GM12891 (cell line): ENCODE measurements around the gene PTGER4.

Experiments used
- DNase-seq: peaks from one replicate; pipeline ENCODE4 v3.0.0; 2011; ENCODE audit warnings: low spot score; ENCODE audit not compliant: insufficient read length
- FAIRE-seq: peaks from 2 replicates; lab custom pipeline; 2011; peaks lifted over from hg19 to GRCh38; lab: Jason Lieb, UNC
- PAX5 ChIP-seq: IDR thresholded peaks from 2 replicates; pipeline ENCODE4 v1.6.1; 2011; ENCODE audit warnings: low read length, moderate library complexity, mild to moderate bottlenecking; ENCODE audit not compliant: insufficient read depth, severe bottlenecking
- POLR2A ChIP-seq: IDR thresholded peaks from 2 replicates; pipeline ENCODE4 v1.6.1; 2011; ENCODE audit warnings: low read depth, low read length, control low read depth
- POLR2AphosphoS5 ChIP-seq: IDR thresholded peaks from 2 replicates; pipeline ENCODE4 v1.6.1; 2011; ENCODE audit warnings: low read depth, low read length, control low read depth
- POU2F2 ChIP-seq: IDR thresholded peaks from 2 replicates; pipeline ENCODE4 v1.6.1; 2011; ENCODE audit warnings: low read depth, mild to moderate bottlenecking, control low read depth, low read length, moderate library complexity
- SPI1 ChIP-seq: IDR thresholded peaks from 2 replicates; pipeline ENCODE4 v1.6.1; 2011; ENCODE audit warnings: low read depth, low read length, control low read depth
- TAF1 ChIP-seq: IDR thresholded peaks from 2 replicates; pipeline ENCODE4 v1.6.1; 2011; ENCODE audit warnings: low read depth, low read length, control low read depth

Gene PTGER4

DNA sequence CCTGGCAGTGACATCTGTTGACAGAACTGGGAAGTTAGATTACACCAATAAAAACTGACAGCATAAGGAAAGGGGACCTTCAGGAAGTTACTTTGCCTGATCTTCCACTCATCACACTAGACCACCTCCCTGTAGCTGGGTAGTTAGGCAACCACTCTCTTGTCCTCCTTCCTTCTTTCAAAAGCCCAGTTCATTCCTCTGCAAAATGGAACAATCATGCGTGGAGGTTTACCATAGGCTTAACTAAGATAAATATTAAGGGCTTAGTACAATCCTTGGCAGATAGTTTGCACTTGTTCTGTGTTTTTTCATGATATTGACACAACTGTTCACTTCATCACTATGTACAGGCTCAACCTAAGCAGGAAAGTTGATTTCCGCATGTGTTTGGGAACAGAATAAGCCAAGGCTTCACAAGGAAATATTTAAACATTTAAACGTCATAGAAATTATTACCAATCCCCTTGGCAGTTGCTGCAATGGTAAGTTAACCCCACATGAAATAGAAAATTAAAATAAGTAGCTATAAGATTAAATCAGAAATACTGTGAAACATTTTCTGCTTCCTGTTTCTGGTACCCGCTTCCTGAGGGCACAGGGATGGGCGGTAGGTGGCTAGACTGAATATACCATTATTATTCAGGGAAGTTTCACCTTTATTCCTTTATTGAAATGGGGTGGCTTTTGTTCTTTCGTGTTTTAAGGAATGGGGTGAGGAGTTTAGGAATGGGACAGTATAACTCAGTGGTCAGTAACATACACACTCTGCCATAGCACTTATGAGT lies 9.9 kb upstream of the PTGER4 start:
- TF ChIP-seq POU2F2: no peak
- no peak for TF ChIP-seq POLR2AphosphoS5
- TF ChIP-seq PAX5: no peak
- TF ChIP-seq SPI1: no peak
- no peak for FAIRE-seq
- no peak for DNase-seq

DNA sequence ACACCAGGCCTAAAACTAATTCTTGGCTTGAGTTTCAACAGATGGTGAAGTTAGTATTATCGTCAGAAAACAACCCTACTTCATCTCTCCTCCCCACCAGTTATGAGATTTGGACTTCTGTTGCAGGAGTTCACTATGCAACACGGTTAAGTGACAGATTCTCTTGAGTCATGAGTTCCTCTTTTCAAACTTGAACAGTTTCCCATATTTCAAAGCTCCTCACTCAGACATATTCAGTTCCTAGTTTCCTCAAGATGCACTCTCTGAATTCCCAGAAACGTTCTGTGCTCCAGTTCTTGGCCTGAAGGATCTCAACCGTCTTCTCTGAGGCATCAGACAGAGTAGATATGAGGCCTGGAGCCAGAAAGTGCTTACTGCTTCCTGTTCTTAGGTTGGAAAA lies 7.3 kb upstream of the PTGER4 start:
- FAIRE-seq (no peak), DNase-seq (no peak)
- TF ChIP-seq SPI1 (peak; percentile 81), POLR2AphosphoS5 (no peak), POLR2A (no peak)

DNA sequence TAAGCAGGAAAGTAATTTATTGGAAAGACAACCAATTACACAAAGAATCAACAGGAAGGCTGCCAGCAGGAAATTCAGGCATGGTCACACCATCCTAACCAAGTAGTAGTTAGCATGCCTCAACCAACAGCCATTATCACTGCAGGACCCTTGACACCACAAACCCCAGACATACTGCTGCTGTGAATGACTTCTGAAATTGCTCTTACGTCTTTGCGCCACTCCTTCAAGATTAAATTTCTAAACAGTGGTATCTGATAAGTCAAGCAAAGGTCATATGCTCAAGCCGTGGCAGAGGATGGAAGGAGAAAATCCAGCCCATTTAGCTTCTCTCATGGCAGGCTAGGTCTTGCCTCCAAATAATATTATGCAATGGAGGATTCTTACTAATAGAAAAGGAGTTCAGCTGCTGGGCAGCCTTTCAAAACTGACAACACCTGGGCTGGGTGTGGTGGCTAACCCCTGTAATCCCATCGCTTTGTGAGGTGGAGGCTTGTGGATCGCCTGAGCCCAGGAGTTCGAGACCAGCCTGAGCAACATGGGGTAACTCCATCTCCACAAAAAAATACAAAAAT lies 5.0 kb upstream of the PTGER4 start:
- FAIRE-seq: no peak
- no peak for DNase-seq
- TF ChIP-seq POLR2AphosphoS5: no peak
- TF ChIP-seq SPI1: no peak
- TF ChIP-seq PAX5: no peak
- no peak for TF ChIP-seq POU2F2
- no peak for TF ChIP-seq TAF1
- TF ChIP-seq POLR2A: no peak

DNA sequence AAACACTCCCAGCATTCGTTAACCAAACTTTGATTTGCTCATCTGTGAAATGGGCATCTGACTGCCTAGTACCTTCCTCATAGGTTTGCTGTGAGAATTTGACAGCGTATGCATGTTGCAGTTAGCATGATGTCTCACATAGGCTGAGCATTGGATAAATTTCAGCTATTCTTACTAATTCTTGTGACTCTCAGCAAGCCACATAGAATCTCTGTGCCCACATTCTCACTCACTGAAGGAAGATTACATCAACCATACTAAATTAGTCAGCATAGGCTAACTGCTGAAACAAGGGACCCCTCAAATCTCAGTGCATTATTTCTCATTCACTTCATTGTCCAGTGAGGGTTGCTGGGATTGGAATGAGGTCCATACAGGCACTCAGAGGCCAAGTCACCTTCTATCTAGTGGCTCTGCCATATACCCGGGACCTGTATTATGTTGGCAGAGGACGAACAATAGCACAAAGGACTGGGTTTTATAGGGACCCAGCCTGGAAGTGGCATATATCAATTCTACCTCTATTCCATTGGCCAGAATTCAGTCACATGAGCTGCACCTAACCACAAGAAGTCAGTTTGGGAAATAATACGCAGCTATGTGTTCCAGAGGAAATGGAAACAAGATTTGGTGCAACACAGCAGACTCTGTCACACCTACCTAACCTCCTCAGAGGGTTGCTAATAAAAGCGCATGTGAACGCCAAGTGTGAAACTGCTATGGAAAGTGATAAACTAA lies 4.2 kb upstream of the PTGER4 start:
- FAIRE-seq: no peak
- DNase-seq: no peak
- TF ChIP-seq SPI1 (no peak), TAF1 (no peak), POLR2AphosphoS5 (no peak), POLR2A (no peak), PAX5 (no peak), POU2F2 (no peak; the same call in 1 of the 2 replicates)

DNA sequence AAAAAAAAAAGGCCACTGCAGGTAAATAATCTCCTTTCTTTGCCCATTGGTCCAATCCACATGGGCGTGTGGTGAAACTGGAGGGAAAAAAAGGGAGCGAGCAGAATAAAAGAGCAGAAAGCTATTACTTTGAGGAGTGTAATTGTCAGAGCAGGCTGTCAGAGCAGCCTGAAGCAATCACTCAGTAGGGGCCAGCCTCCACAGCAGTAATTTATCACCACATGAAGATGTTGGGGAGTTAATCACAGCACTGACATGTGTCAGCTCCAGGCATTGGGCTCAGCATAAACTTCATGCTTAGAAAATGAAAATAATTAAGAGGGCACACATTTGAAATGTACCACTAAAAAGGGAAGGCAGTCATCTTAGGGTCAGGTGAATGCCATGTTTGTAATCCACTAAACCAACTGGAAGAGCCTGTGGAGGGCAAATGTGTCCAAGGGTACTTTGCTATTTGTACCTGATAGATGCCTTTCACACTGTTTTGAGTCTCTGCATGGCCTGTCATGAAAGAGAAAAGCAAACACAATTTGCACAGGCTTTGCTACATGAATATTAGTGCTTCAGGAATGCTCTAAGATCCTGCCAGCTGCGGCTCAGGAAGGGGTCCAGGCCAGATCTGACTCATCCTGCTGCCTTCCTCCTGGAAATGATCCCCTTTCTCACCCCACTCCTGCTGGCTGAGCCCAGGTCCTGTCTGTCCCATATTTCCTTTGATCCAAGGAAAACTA lies 2.9 kb upstream of the PTGER4 start:
- DNase-seq (no peak), FAIRE-seq (no peak)
- no peak for TF ChIP-seq PAX5
- no peak for TF ChIP-seq TAF1
- no peak for TF ChIP-seq POLR2A
- TF ChIP-seq SPI1: no peak
- TF ChIP-seq POLR2AphosphoS5: no peak
- no peak for TF ChIP-seq POU2F2

DNA sequence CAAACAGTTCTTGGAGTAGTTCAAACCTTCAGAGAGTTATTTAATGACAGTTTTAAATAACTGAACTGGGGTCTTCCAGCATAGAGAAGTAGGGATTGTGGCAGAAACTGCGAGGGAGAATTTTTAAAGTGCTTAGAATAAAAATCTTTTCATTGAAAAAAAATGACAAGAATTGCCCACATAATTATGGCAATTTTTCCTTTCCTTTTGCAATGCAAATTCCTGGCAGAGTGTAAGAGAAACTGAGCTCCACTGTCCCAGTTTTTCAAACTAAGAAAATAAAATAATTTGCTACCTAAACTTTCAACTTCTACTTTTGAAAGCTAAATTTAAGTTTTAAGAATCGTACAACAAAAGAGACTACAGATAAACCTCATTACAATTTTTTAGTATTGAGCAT lies 2.3 kb upstream of the PTGER4 start:
- DNase-seq (no peak), FAIRE-seq (no peak)
- no peak for TF ChIP-seq TAF1

DNA sequence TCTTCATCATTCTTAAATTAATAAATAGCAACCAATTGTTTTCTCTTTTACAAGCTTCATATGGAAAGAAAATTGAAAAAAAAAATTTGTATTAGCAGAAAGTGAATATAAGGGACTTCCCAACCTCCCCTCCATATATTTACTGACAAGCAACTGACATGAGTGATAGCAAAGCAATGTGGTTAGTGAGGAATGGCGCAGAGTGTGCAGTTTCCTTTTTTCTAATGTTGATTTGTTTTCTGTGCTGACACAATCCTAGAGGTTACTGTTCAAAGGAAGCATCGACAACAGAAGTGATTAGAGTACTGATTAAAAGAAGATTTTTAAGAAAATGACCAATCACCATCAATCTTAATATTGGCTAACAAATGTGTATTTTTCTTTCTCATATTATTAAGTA lies 1.7 kb upstream of the PTGER4 start:
- DNase-seq (no peak), FAIRE-seq (no peak)
- TF ChIP-seq TAF1 (no peak), POLR2AphosphoS5 (no peak), POLR2A (no peak), SPI1 (no peak)

DNA sequence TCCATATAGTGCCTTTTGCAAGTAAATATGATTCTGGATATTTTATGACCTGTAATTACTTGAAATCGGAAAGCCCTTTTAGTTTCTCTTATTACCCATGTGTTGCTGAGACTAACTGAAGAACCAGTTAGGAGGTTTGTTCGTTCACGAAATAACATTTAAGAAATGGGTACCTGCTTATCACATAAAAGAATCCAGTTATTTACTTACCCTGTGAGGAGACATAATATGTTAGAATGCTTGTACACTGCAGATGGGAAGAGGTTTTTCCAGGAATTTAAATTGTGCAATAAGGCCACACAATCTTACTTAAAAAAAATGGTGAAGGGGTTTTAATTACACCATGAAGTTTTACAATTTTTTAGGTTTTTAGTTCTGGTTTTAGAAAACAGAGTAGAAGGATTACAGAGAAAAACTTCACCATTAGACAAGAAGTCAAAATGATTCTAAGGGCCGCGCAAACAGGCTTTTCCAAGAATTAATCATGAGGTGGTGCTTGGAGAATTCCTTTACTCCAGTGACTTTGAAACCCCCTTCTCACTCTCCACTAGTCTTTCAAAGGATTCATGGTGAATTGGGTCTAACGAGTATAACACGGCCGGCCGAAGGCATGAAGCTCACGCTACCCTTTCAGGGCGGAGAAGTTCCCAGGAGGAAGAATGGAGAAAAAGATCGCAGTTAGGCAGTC lies 1.1 kb upstream of the PTGER4 start:
- FAIRE-seq (no peak), DNase-seq (no peak)
- TF ChIP-seq TAF1 (no peak), POLR2AphosphoS5 (no peak), PAX5 (no peak), POU2F2 (no peak), POLR2A (no peak), SPI1 (no peak)

DNA sequence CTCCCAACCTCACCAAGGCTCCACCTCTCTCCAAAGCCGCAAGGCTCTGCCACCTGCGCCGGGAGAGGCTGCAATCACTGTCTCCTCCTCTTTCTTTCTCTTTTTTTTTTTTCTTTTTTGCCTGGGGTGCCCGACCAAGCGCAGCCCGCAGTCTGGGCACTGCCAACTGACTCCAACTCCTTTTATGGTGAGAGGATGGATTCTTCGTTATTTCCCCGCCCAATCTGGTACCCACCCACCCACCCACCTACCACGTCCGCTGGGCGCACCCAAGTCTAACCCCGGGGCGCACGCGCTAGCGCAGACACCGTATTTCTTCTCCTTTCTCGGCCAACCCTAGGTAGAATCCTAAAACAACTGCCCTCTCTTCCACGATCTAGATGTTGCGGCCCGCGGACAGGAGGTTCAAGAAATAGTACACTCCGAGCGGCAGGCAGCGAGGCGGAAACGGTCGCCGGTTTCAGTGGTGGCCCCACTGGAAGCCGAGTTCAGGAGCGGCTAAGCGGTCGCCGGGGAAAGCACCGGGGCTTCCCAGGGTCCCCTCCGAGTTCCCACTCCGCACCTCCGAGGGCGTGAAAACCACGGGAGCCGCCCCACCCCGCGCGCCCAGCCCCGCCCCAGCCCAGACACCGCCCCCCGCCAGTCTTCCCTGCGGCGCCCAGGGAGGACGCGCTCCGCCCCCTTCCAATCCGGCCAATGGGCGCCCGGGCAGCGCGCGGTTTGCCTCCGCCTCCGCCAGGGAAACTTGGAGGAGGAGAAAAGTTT lies 385 bp upstream of the PTGER4 start:
- DNase-seq (peak; percentile 59), FAIRE-seq (peak; percentile 33)
- TF ChIP-seq POLR2A (no peak), POU2F2 (no peak)
